T-helper 2 cell (primary cell): ENCODE results near the gene FER.
"Not testable (repeated sequence)": the region's sequence is repeated elsewhere in the genome, so short reads cannot be mapped to it uniquely, and the experiment has no call there.

Experiments
- DNase-seq, 5 experiments: peaks; one replicate each; pipeline versions ENCODE4 v3.0.0 to v3.0.0-alpha.2; 2012 to 2022

The FER gene

GRCh38 chr5:109041317-109041716 lies 293.6 kb downstream of the FER start:
- DNase-seq = no peak

- no peak for DNase-seq
These were observed 298.0 kb downstream of the FER start for GRCh38 chr5:109045710-109046109.

GRCh38 chr5:109049565-109049964 lies 301.9 kb downstream of the FER start:
- DNase-seq = no peak

GRCh38 chr5:109050321-109050720 lies 302.6 kb downstream of the FER start:
- DNase-seq = not testable (repeated sequence)

GRCh38 chr5:109052216-109052615 lies 304.5 kb downstream of the FER start:
- not testable (repeated sequence) for DNase-seq

GRCh38 chr5:109053995-109054417 lies 306.3 kb downstream of the FER start:
- DNase-seq = no peak

- DNase-seq = no peak
These were observed 312.8 kb downstream of the FER start for GRCh38 chr5:109060378-109061025.

- no peak for DNase-seq
These were observed 315.0 kb downstream of the FER start for GRCh38 chr5:109062664-109063063.

GRCh38 chr5:109063223-109063622 lies 315.5 kb downstream of the FER start:
- DNase-seq = no peak

- DNase-seq = no peak
These were observed 329.0 kb downstream of the FER start for GRCh38 chr5:109076741-109077140.

GRCh38 chr5:109078448-109078847 lies 330.8 kb downstream of the FER start:
- DNase-seq = no peak

GRCh38 chr5:109080481-109080880 lies 332.8 kb downstream of the FER start:
- no peak for DNase-seq

GRCh38 chr5:109080896-109081295 lies 333.2 kb downstream of the FER start:
- DNase-seq = no peak

GRCh38 chr5:109083937-109084336 lies 336.2 kb downstream of the FER start:
- DNase-seq = no peak

- DNase-seq = no peak
These were observed 341.5 kb downstream of the FER start for GRCh38 chr5:109089191-109089590.

GRCh38 chr5:109099081-109099480 lies 351.4 kb downstream of the FER start:
- DNase-seq = no peak

GRCh38 chr5:109100971-109101370 lies 353.3 kb downstream of the FER start:
- DNase-seq = no peak

- DNase-seq = no peak
These were observed 354.5 kb downstream of the FER start for GRCh38 chr5:109102096-109102690.

- DNase-seq = no peak
These were observed 358.1 kb downstream of the FER start for GRCh38 chr5:109105631-109106267.

GRCh38 chr5:109111680-109112079 lies 364.0 kb downstream of the FER start:
- DNase-seq = no peak

GRCh38 chr5:109113608-109114007 lies 365.9 kb downstream of the FER start:
- DNase-seq = no peak

GRCh38 chr5:109121225-109121624 lies 373.5 kb downstream of the FER start:
- DNase-seq = no peak

- DNase-seq = no peak
These were observed 378.2 kb downstream of the FER start for GRCh38 chr5:109125755-109126429.

GRCh38 chr5:109126481-109126880 lies 378.8 kb downstream of the FER start:
- DNase-seq = no peak
